Skin of body (tissue), 3 donors: ENCODE results near the gene PDE11A. TPM values are rescaled to one million over a fixed set of nuclear protein-coding genes. Genes with fewer than 3 reads are reported as not detected.

ENCODE experiments used
- DNase-seq: peaks from one replicate; lab custom pipeline; 2025; lab: John Stamatoyannopoulos, UW
- small RNA-seq: library from RNA; depleted of rRNA; stranded (forward); fragments of <200 nt; gene quantifications from one replicate; pipeline ENCODE3, GENCODE V24; 2014; ENCODE audit warnings: low replicate concordance
- total RNA-seq: library from RNA; depleted of rRNA; stranded (reverse); fragments of >200 nt; gene quantifications from one replicate; pipeline ENCODE4 v1.2.3, GENCODE V29; 2014

PDE11A gene
- total RNA-seq, 1 donor from 2014 or later, result 0.39 TPM

DNA sequence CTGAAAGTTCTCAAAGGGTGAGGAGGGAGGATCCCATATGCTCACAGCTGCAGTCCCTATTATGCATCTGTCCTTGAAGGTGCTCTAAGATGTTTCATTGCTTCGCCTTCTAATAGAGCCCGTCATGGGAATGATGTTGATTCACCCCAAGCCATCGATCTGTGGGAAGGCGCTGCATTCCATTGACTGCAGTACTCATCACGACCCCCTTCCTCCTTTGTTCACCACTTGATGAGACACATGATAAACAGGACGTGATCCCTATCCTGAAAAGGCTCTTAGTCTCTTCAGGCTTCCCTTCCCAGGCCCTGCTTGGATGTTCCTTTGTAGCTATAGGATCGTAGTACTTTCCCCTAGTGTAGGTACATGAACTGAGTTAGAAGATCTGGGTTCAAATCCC lies 498.2 kb downstream of the PDE11A start:
- DNase-seq, result no peak

Small RNA genes within 50 kb of the gene (small RNA-seq; reads per million reads assigned to genes)
- gene AC011998.1, result not detected
- not detected for gene RNU6-629P

Other genes starting within 250 kb of the PDE11A start
- gene RBM45, start 39.7 kb upstream of the PDE11A start, total RNA-seq, result 11.3 TPM
- gene OSBPL6, start 121.7 kb upstream of the PDE11A start, total RNA-seq, result 3.3 TPM